GM08714 (cell line): ENCODE data around the gene SREK1IP1.

Source experiments
- H3K4me3 ChIP-seq: fragments of 200-500 bp; sonication (Bioruptor generic); 2 replicates; pipeline ENCODE4 v1.5.1; 2014; ENCODE audit warnings: mild to moderate bottlenecking, low read length, inconsistent platforms
- ZNF274 ChIP-seq: IDR thresholded peaks from 2 replicates; pipeline ENCODE4 v1.6.1; 2012; ENCODE audit warnings: mild to moderate bottlenecking, low read depth, low read length

SREK1IP1 gene

DNA sequence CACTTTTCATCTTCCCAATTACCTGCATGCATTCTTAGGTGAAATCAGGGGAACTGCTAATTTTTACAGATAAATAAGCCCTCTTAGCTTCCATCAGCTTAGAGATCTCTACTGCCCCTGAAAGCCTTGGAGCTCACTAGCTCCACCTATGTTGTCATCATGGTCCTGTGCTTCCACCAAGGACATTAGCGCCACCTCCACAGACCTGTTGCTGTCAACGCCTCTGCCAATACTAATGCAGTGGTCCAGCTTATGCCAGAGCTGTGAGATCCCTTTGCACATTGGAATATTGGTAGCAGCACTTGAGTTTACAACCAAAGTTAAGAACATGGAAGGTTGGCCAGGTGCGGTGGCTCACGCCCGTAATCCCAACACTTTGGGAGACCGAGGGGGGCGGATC, 85.9 kb downstream of the SREK1IP1 start:
- no peak for TF ChIP-seq ZNF274
- no peak overlapping the region for H3K4me3 ChIP-seq

GRCh38 chr5:64680289-64680688, 88.2 kb downstream of the SREK1IP1 start:
- no peak overlapping the region for H3K4me3 ChIP-seq
- TF ChIP-seq ZNF274, result no peak

- no peak for TF ChIP-seq ZNF274
Observed at GRCh38 chr5:64678374-64678773, 90.1 kb downstream of the SREK1IP1 start.

DNA sequence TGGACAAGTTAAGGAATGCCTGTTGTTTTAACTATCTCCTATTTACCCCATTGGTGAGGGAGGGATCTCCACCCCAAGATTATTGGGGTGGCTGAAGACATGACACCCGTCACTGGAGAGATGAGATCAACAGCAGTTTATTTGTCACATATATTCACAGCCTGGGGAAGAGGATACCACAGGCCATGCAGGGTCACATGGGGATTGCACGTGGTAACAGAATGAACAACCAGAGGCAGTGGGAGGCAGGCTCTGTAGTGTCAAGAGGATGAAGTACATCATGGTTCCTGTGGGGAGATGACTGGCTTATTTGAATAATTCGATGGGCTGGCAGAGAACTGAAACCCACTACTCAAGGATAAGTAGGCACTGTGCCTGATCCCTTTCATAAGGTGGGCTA, 96.8 kb downstream of the SREK1IP1 start:
- H3K4me3 ChIP-seq, result no peak overlapping the region
- TF ChIP-seq ZNF274, result no peak

More at GRCh38 chr5:64678374-64678773, 90.1 kb downstream of the SREK1IP1 start:
- H3K4me3 ChIP-seq, result no peak overlapping the region

DNA sequence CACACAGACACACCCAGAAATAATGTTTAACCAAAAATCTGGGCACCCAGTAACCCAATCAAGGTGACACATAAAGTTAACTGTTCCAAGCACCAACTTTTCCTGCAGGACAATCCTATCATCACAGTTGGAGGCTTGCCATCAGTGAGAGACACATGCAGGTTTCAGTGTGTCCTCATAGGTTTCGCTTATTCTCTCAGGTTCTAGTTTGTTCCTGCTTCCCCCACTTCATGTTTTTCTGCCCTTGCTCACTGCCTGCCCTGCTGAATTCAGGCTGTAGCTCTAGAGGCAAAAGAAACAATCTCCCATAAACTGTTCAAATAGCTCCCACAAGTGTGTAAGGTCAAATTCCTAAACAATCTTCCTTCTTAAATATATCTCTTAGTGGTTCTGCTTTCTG, 98.2 kb downstream of the SREK1IP1 start:
- no peak for TF ChIP-seq ZNF274
- no peak overlapping the region for H3K4me3 ChIP-seq
